Measurements from ENCODE around the gene CTXN1. TPM values are rescaled to one million over a fixed set of nuclear protein-coding genes. Genes with fewer than 3 reads are reported as not detected.

Gene CTXN1
- total RNA-seq, 2 donors from 2014 or later = 60.1 to 87.2 TPM

GRCh38 chr19:7879836-7880235 lies 46.1 kb downstream of the CTXN1 start:
- Mint-ChIP-seq H3K36me3 (ENCODE audit: low read depth) (no peaks in the 10 kb centered on the region), H3K4me3 (no peak overlapping the region), H3K9me3 (no peaks in the 10 kb centered on the region), H3K27ac (no peak overlapping the region), H3K27me3 (ENCODE audit: insufficient read depth) (peaks cover 28% of the 10 kb centered on the region), H3K4me1 (no peaks in the 10 kb centered on the region)
- no peak for DNase-seq
- Histone ChIP-seq H3K4me3 (ENCODE audit: low read length) (no peak overlapping the region), H3K9me3 (ENCODE audit: control insufficient read depth, low read length) (no peaks in the 10 kb centered on the region), H3K36me3 (ENCODE audit: control insufficient read depth, insufficient read depth, low read length) (no peaks in the 10 kb centered on the region), H3K27ac (ENCODE audit: low read depth, low read length) (no peak overlapping the region), H3K4me1 (ENCODE audit: control insufficient read depth, insufficient read depth, low read length) (no peaks in the 10 kb centered on the region), H3K27me3 (ENCODE audit: control insufficient read depth, insufficient read depth, low read length, poor library complexity, severe bottlenecking) (no peaks in the 10 kb centered on the region), H3K9ac (ENCODE audit: extremely low read depth, low read length, poor library complexity, severe bottlenecking) (no peak overlapping the region)
- TF ChIP-seq CTCF (conservative IDR thresholded peaks at IDR 0.05) = no peak
- 95 to 98% methylated on average over 9 to 14 of the region's 19 CpGs for WGBS, 2 experiments (ENCODE audit: insufficient coverage in 1 of 2, insufficient read length in 1 of 2)

GRCh38 chr19:7879111-7879807 lies 46.7 kb downstream of the CTXN1 start:
- no peaks in the 10 kb centered on the region for H3K9me3 Mint-ChIP-seq
- peak; percentile 46 for DNase-seq
- no peak for TF ChIP-seq CTCF (conservative IDR thresholded peaks at IDR 0.05)
- H3K36me3 Mint-ChIP-seq (ENCODE audit: low read depth) = no peaks in the 10 kb centered on the region
- H3K27me3 Mint-ChIP-seq (ENCODE audit: insufficient read depth) = peaks cover 33% of the 10 kb centered on the region
- no peaks in the 10 kb centered on the region for H3K4me1 ChIP-seq (ENCODE audit: control insufficient read depth, insufficient read depth, low read length)
- H3K9me3 ChIP-seq (ENCODE audit: control insufficient read depth, low read length) = no peaks in the 10 kb centered on the region
- no peaks in the 10 kb centered on the region for H3K4me1 Mint-ChIP-seq
- H3K27ac ChIP-seq (ENCODE audit: low read depth, low read length) = no peak overlapping the region
- no peak overlapping the region for H3K27ac Mint-ChIP-seq
- no peak overlapping the region for H3K4me3 Mint-ChIP-seq
- H3K36me3 ChIP-seq (ENCODE audit: control insufficient read depth, insufficient read depth, low read length) = no peaks in the 10 kb centered on the region
- 91 to 92% methylated on average over 10 to 18 of the region's 18 CpGs for WGBS, 2 experiments (ENCODE audit: insufficient coverage in 1 of 2, insufficient read length in 1 of 2)
- no peaks in the 10 kb centered on the region for H3K27me3 ChIP-seq (ENCODE audit: control insufficient read depth, insufficient read depth, low read length, poor library complexity, severe bottlenecking)
- H3K9ac ChIP-seq (ENCODE audit: extremely low read depth, low read length, poor library complexity, severe bottlenecking) = no peak overlapping the region
- H3K4me3 ChIP-seq (ENCODE audit: low read length) = no peak overlapping the region

- Histone ChIP-seq H3K27ac (ENCODE audit: low read depth, low read length) (no peak overlapping the region), H3K4me1 (ENCODE audit: control insufficient read depth, insufficient read depth, low read length) (no peaks in the 10 kb centered on the region), H3K4me3 (ENCODE audit: low read length) (no peak overlapping the region), H3K36me3 (ENCODE audit: control insufficient read depth, insufficient read depth, low read length) (no peaks in the 10 kb centered on the region), H3K27me3 (ENCODE audit: control insufficient read depth, insufficient read depth, low read length, poor library complexity, severe bottlenecking) (peaks cover 14% of the 10 kb centered on the region), H3K9ac (ENCODE audit: extremely low read depth, low read length, poor library complexity, severe bottlenecking) (no peak overlapping the region), H3K9me3 (ENCODE audit: control insufficient read depth, low read length) (no peaks in the 10 kb centered on the region)
- WGBS, 2 experiments (ENCODE audit: insufficient coverage in 1 of 2, insufficient read length in 1 of 2) = 84 to 88% methylated on average over 6 of the region's 6 CpGs
- Mint-ChIP-seq H3K27ac (no peak overlapping the region), H3K36me3 (ENCODE audit: low read depth) (no peaks in the 10 kb centered on the region), H3K4me1 (no peaks in the 10 kb centered on the region), H3K4me3 (no peak overlapping the region), H3K27me3 (ENCODE audit: insufficient read depth) (peaks cover 46% of the 10 kb centered on the region), H3K9me3 (no peaks in the 10 kb centered on the region)
- TF ChIP-seq CTCF (conservative IDR thresholded peaks at IDR 0.05) = no peak
- DNase-seq = no peak
These were observed 48.6 kb downstream of the CTXN1 start for GRCh38 chr19:7877249-7877836.

Measured in endodermal cell (in vitro differentiated cells).